ENCODE data around the gene HSPA1A. TPM values are rescaled to one million over a fixed set of nuclear protein-coding genes. Genes with fewer than 3 reads are reported as not detected.
A peak's percentile ranks its signal among the peaks of the same experiment; 100 is the strongest.

HSPA1A gene
- total and polyA plus RNA-seq, 9 of the 15 experiments (the other 6 are each of a cell fraction or from before 2014, with no cell fraction given) = 2.2 to 273 (median 107) TPM

GRCh38 chr6:31836474-31837368 lies 21.4 kb downstream of the HSPA1A start (continued):
- TF ChIP-seq MTA1 (IDR thresholded peaks at IDR 0.05; ENCODE audit: borderline replicate concordance) (0 out of 2 replicates have a peak, but pooled peaks have one; percentile 22), XRCC5 (IDR thresholded peaks at IDR 0.05; ENCODE audit: low read depth, low read length) (0 out of 2 replicates have a peak, but pooled peaks have one; percentile 13), HOMEZ (CRISPR knock-in tag; IDR thresholded peaks at IDR 0.05) (no peak), RFX7 (CRISPR knock-in tag; IDR thresholded peaks at IDR 0.05) (0 out of 2 replicates have a peak, but pooled peaks have one; percentile 55), L3MBTL2 (IDR thresholded peaks at IDR 0.05) (no peak), FOXK1 (CRISPR knock-in tag; IDR thresholded peaks at IDR 0.05; ENCODE audit: borderline replicate concordance) (no peak; the same call in 1 of the 2 replicates), MXI1 (IDR thresholded peaks at IDR 0.05; ENCODE audit: low read depth, low read length) (no peak), MAZ (CRISPR knock-in tag; conservative IDR thresholded peaks at IDR 0.05 in 1 of 2, IDR thresholded peaks at IDR 0.05 in 1 of 2) (0 out of 4 replicates have a peak, but pooled peaks of 1 of the 2 experiments have one; percentile 34), MLLT1 (IDR thresholded peaks at IDR 0.05) (peak; percentile 74 to 78; a peak in 2 of 4 replicates), ELF4 (CRISPR knock-in tag; IDR thresholded peaks at IDR 0.05) (0 out of 2 replicates have a peak, but pooled peaks have one; percentile 14), ZNF165 (CRISPR knock-in tag; IDR thresholded peaks at IDR 0.05; ENCODE audit: borderline replicate concordance) (peak; percentile 36; the same call in 1 of the 2 replicates), SAP30 (IDR thresholded peaks at IDR 0.05; ENCODE audit: borderline replicate concordance, insufficient read depth, low read depth, low read length, poor library complexity, severe bottlenecking) (peak; percentile 54), TAF1 (IDR thresholded peaks at IDR 0.05; ENCODE audit: control insufficient read depth, extremely low read depth, insufficient read depth, low read length, severe bottlenecking) (peak; percentile 14), POLR2A (conservative IDR thresholded peaks at IDR 0.05) (peak; percentile 1; the same call in 1 of the 2 replicates), ZBTB9 (CRISPR knock-in tag; IDR thresholded peaks at IDR 0.05) (no peak), NELFE (IDR thresholded peaks at IDR 0.05; ENCODE audit: insufficient read depth, insufficient read length) (no peak), SUPT5H (IDR thresholded peaks at IDR 0.05) (peak; percentile 25; the same call in 1 of the 2 replicates), NR1H2 (CRISPR knock-in tag; IDR thresholded peaks at IDR 0.05) (peak; percentile 25; the same call in 1 of the 2 replicates), PTRF (tag; IDR thresholded peaks at IDR 0.05) (0 out of 2 replicates have a peak, but pooled peaks have one; percentile 27), MEF2A (IDR thresholded peaks at IDR 0.05; ENCODE audit: control insufficient read depth, low read depth, low read length) (0 out of 2 replicates have a peak, but pooled peaks have one; percentile 36), TAF7 (tag; IDR thresholded peaks at IDR 0.05) (peak; percentile 24; the same call in 1 of the 2 replicates), PPARD (CRISPR knock-in tag; IDR thresholded peaks at IDR 0.05) (0 out of 2 replicates have a peak, but pooled peaks have one; percentile 8)
